Measurements from ENCODE around the gene VSTM2B.

Gene VSTM2B

GRCh38 chr19:29515706-29516357 is 10.0 kb upstream of the VSTM2B start:
- DNase-seq (ENCODE audit: low spot score): no peak

DNA sequence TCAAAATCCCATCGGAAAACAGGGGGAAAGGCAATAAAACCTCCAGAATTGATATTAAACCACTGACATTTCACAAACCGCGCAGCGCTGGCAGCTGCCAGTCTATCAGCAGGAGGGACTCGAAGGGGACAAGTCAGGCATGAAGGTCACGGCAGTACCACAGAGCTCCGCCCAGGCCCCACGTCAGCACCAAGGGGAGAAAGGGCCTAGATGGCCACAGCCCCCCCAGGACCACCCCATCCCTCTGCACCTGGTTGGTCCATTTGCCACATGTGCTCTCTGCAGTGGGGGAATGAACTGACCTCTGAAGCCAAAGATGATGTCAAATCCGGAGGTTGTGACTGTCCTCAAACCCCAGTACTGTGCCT is 9.5 kb upstream of the VSTM2B start:
- DNase-seq (ENCODE audit: low spot score): no peak

DNA sequence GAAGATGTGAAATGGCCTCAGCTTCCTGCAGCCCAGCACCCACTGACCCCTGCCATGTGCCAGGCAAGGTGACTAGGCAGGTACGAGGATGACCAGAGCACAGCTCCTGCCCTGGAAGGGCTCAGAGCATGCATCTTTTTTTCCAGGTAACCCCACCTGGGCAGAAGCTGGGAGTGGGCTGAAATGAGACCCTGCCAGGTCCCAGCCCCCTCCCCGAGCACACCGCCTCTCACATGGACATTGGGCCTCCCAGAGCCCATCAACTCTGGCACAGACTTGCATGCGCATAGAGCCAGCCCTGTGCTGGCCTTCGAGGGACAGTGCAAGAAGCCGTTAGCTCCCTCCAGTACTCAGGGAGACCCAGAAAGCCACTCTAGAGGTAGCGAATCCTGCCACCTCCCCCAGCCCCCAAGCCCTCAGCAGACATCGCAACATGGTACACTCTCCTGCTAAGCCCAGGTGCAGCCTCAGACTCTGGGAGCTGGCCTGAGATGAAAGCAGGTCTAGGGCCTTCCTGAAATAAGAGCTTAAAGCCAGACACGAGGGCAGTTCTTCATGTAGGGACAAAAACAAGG is 8.9 kb upstream of the VSTM2B start:
- DNase-seq (ENCODE audit: low spot score): no peak

GRCh38 chr19:29517412-29517811 is 8.4 kb upstream of the VSTM2B start:
- DNase-seq (ENCODE audit: low spot score): no peak

- no peak for DNase-seq (ENCODE audit: low spot score)
Observed at GRCh38 chr19:29517946-29518345, 7.8 kb upstream of the VSTM2B start.

GRCh38 chr19:29519146-29519545 is 6.6 kb upstream of the VSTM2B start:
- no peak for DNase-seq (ENCODE audit: low spot score)

GRCh38 chr19:29519931-29520330 is 5.9 kb upstream of the VSTM2B start:
- DNase-seq (ENCODE audit: low spot score): no peak

DNA sequence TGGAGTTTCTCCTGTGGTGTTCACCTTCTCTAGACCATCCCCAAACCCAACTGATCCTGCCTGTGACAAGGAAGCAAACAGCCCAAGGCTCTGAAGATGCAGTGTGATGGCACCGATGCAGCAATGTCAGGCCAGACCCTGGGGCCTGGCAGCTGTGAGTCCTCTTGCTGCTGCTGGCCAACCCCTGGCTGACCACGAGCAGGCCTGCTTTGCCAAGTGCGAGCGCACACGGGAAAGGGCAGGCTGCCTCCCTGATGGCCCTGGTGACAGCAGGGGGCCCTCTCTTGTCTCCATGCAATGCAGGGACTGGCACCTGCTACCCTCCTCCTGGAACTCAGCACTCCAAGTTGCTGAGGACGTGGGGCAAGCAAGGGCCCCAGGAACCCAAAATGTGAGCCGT is 5.4 kb upstream of the VSTM2B start:
- no peak for DNase-seq (ENCODE audit: low spot score)

- DNase-seq (ENCODE audit: low spot score): no peak
Observed at GRCh38 chr19:29521291-29522075, 4.3 kb upstream of the VSTM2B start.

- no peak for DNase-seq (ENCODE audit: low spot score)
Observed at GRCh38 chr19:29523568-29523967, 2.2 kb upstream of the VSTM2B start.

- no peak for DNase-seq (ENCODE audit: low spot score)
Observed at GRCh38 chr19:29524201-29524911, 1.4 kb upstream of the VSTM2B start.

- no peak for DNase-seq (ENCODE audit: low spot score)
Observed at GRCh38 chr19:29524912-29525831, 622 bp upstream of the VSTM2B start.

- DNase-seq (ENCODE audit: low spot score): no peak
Observed at GRCh38 chr19:29526730-29527499, 1.1 kb downstream of the VSTM2B start.

- DNase-seq (ENCODE audit: low spot score): no peak
Observed at GRCh38 chr19:29527500-29528328, 1.9 kb downstream of the VSTM2B start.

GRCh38 chr19:29528350-29528945 is 2.7 kb downstream of the VSTM2B start:
- peak; percentile 68 for DNase-seq (ENCODE audit: low spot score)

GRCh38 chr19:29528946-29529645 is 3.3 kb downstream of the VSTM2B start:
- no peak for DNase-seq (ENCODE audit: low spot score)

DNA sequence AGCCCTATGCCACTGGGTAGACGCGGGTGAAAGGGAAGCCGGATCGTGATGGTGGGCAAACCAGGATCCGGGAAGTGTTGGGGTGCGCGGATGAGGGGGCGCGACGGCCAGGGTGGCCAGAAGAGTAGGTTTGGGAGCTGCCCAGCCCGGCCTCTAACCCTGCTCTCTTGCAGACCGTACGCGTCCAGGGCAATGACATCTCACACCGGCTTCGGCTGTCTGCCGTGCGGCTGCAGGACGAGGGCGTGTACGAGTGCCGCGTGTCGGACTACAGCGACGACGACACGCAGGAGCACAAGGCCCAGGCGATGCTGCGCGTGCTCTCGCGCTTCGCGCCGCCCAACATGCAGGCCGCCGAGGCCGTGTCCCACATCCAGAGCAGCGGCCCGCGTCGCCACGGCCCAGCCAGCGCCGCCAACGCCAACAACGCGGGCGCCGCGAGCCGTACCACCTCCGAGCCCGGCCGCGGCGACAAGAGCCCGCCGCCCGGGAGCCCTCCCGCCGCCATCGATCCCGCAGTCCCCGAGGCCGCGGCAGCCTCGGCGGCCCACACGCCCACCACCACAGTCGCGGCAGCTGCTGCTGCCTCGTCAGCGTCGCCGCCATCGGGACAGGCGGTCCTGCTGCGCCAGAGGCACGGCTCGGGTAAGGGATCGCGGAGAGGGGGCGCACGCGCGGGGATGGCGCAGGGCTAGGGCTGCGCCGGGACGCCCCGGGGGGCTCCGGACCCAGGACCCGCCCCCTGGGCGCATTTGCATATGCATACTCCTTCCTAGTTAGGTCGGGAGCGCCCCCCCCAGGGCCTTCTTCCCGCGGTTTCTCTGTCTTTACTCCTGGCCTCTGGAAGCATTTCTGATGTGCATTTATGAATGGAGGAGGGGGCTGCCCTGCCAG is 4.1 kb downstream of the VSTM2B start:
- no peak for DNase-seq (ENCODE audit: low spot score)
